ENCODE data around the gene IQCK.

DNA sequence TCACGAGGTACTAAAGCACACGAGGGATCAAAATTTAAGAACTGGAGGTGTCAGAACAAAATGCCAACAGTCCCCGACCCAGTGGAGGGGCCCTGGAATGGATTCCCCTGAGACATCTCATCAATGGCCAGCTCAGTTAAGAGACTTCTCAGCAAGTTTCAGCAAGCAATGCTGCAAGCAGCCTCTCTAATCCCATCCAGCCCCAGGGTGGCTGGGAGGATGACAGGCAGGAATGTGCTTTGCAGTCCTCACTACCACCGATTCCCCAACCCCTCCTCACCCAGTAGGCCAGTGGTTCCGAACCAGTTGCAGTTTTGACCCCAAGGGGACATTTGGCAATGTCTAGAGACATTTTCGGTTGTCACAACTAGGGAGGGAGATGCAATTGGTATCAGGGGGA, 157.8 kb downstream of the IQCK start:
- TF ChIP-seq, protein P1, sequence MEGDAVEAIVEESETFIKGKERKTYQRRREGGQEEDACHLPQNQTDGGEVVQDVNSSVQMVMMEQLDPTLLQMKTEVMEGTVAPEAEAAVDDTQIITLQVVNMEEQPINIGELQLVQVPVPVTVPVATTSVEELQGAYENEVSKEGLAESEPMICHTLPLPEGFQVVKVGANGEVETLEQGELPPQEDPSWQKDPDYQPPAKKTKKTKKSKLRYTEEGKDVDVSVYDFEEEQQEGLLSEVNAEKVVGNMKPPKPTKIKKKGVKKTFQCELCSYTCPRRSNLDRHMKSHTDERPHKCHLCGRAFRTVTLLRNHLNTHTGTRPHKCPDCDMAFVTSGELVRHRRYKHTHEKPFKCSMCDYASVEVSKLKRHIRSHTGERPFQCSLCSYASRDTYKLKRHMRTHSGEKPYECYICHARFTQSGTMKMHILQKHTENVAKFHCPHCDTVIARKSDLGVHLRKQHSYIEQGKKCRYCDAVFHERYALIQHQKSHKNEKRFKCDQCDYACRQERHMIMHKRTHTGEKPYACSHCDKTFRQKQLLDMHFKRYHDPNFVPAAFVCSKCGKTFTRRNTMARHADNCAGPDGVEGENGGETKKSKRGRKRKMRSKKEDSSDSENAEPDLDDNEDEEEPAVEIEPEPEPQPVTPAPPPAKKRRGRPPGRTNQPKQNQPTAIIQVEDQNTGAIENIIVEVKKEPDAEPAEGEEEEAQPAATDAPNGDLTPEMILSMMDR (IDR thresholded peaks at IDR 0.05; ENCODE audit: low read depth, low read length, poor library complexity, severe bottlenecking): no peak
- no peak for TF ChIP-seq EZH2phosphoT487 (IDR thresholded peaks at IDR 0.05; ENCODE audit: borderline replicate concordance, low read length)

Data from DOHH2 (cell line).